ENCODE data around the gene ULK4. TPM values are rescaled to one million over a fixed set of nuclear protein-coding genes. Genes with fewer than 3 reads are reported as not detected.
"Not testable (repeated sequence)": the region's sequence is repeated elsewhere in the genome, so short reads cannot be mapped to it uniquely, and the experiment has no call there.

Gene ULK4
- total RNA-seq, 2 donors from 2014 or later, result 30.5 to 31.5 TPM

DNA sequence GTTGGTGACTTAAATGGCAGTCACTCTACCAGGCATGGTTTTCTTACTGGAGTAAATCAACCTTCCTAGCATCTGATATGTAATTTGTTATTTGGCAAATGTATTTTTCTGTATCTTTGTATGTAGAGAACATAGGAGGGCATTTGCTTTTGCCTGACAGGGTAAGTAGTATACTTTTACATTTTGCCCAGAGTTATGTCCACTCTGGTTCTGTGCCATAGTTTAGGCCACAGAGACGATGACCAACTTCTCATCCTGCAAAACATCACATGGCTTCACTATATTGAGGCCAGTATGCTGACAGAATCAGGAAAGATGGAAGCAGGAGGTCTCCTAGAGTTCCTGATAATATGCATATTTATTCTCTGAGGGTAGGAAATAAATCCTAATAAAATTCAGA lies 23.1 kb upstream of the ULK4 start:
- no peaks in the 10 kb centered on the region for H3K36me3 Mint-ChIP-seq (ENCODE audit: low read depth)
- no peaks in the 10 kb centered on the region for H3K4me1 Mint-ChIP-seq
- no peak for ATAC-seq
- H3K9me3 ChIP-seq (ENCODE audit: control insufficient read depth, low read length, poor library complexity, severe bottlenecking), result no peaks in the 10 kb centered on the region
- H3K27ac Mint-ChIP-seq, result no peak overlapping the region
- DNase-seq, result no peak
- no peak overlapping the region for H3K4me3 Mint-ChIP-seq
- H3K27me3 Mint-ChIP-seq, result no peaks in the 10 kb centered on the region

DNA sequence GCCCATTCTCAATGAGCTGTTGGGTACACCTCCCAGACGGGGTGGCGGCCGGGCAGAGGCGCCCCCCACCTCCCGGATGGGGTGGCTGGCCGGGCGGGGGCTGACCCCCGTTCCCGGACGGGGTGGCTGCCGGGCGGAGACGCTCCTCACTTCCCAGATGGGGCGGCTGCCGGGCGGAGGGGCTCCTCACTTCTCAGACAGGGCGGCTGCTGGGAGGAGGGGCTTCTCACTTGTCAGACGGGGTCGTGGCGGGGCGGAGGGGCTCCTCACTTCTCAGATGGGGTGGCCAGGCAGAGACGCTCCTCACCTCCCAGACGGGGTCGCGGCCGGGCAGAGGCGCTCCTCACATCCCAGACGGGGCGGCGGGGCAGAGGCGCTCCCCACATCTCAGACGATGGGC lies 21.2 kb upstream of the ULK4 start:
- ATAC-seq; H3K27me3 Mint-ChIP-seq; H3K4me3 Mint-ChIP-seq; DNase-seq; H3K9me3 ChIP-seq (ENCODE audit: control insufficient read depth, low read length, poor library complexity, severe bottlenecking); H3K27ac Mint-ChIP-seq; H3K36me3 Mint-ChIP-seq (ENCODE audit: low read depth); H3K4me1 Mint-ChIP-seq: not testable (repeated sequence)

DNA sequence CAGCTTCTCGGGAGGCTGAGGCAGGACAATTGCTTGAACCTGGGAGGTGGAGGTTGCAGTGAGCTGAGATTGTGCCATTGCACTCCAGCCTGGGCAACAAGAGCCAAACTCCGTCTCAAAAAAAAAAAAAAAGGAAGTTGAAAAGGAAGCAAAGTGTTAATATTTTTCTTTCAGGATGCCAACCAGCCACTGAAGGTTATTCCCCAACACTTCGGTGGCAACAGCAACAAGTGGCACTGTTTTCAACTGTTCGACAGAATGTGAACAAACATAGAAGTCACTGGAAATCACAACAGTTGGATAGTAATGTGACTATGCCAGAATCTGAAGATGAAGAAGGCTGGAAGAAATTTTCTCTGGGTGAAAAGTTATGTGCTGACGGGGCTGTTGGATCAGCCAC lies 15.5 kb upstream of the ULK4 start:
- H3K4me3 Mint-ChIP-seq; H3K27ac Mint-ChIP-seq; ATAC-seq; DNase-seq; H3K36me3 Mint-ChIP-seq (ENCODE audit: low read depth); H3K9me3 ChIP-seq (ENCODE audit: control insufficient read depth, low read length, poor library complexity, severe bottlenecking); H3K27me3 Mint-ChIP-seq; H3K4me1 Mint-ChIP-seq: not testable (repeated sequence)

DNA sequence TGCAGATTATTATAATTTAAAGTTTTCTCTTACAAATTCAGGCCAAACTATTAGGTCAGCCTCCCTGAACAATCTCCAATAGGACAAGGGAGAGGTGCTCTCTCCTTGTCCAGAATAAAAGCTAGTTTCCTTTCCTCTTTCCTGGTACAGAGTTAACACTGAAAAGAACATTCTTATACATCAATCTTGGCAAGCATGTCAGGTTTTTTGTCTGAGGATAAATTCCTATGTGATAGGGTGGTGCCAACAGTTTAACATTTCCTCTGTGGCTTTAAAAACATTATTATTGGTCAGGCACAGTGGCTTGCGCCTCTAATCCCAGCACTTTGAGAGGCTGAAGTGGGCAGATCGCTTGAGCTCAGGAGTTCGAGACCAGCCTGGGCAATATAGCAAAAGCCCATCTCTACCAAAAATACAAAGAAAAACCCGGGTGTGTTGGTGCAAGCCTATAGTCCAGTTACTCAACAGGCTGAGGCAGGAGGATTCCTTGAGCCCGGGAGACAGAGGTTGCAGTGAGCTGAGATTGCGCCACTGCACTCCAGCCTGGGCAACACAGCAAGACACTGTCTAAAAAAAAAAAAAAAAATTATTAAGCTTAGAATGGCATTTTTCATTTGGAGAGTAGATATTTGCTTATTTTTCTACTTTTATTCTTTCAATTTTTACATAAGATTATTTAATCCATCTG lies 13.7 kb upstream of the ULK4 start:
- Mint-ChIP-seq H3K4me3 (no peak overlapping the region), H3K27ac (no peak overlapping the region), H3K27me3 (no peaks in the 10 kb centered on the region), H3K4me1 (no peaks in the 10 kb centered on the region), H3K36me3 (ENCODE audit: low read depth) (no peaks in the 10 kb centered on the region)
- DNase-seq (no peak), ATAC-seq (no peak)
- no peaks in the 10 kb centered on the region for H3K9me3 ChIP-seq (ENCODE audit: control insufficient read depth, low read length, poor library complexity, severe bottlenecking)

DNA sequence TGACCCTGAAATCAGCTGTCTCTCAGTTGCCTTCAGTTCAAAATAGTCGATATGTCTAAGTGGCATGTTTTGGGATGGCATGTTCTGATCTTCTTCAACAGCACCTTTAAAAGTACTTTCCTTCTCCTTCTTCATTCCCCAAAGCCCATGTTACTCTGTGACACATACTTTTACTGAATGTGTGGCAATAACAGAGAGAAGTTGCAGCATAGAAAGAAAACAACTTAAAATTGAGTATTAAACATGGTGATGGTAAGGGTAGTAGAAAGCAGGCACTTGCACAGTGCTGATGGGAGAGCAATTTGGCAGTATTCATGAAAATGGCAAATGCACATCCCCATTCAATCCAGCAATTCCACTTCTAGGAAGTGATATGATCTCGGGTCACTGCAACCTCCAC lies 12.3 kb upstream of the ULK4 start:
- no peaks in the 10 kb centered on the region for H3K4me1 Mint-ChIP-seq
- no peak overlapping the region for H3K27ac Mint-ChIP-seq
- DNase-seq (no peak), ATAC-seq (no peak)
- H3K36me3 Mint-ChIP-seq (ENCODE audit: low read depth), result no peaks in the 10 kb centered on the region
- H3K27me3 Mint-ChIP-seq, result no peaks in the 10 kb centered on the region
- H3K4me3 Mint-ChIP-seq, result no peak overlapping the region
- no peaks in the 10 kb centered on the region for H3K9me3 ChIP-seq (ENCODE audit: control insufficient read depth, low read length, poor library complexity, severe bottlenecking)

- H3K4me1 Mint-ChIP-seq, result no peaks in the 10 kb centered on the region
- H3K36me3 Mint-ChIP-seq (ENCODE audit: low read depth), result no peaks in the 10 kb centered on the region
- H3K9me3 ChIP-seq (ENCODE audit: control insufficient read depth, low read length, poor library complexity, severe bottlenecking), result no peaks in the 10 kb centered on the region
- H3K4me3 Mint-ChIP-seq, result no peak overlapping the region
- no peaks in the 10 kb centered on the region for H3K27me3 Mint-ChIP-seq
- ATAC-seq (no peak), DNase-seq (no peak)
- H3K27ac Mint-ChIP-seq, result no peak overlapping the region
Measured at GRCh38 chr3:41972802-41973201, 10.9 kb upstream of the ULK4 start.

DNA sequence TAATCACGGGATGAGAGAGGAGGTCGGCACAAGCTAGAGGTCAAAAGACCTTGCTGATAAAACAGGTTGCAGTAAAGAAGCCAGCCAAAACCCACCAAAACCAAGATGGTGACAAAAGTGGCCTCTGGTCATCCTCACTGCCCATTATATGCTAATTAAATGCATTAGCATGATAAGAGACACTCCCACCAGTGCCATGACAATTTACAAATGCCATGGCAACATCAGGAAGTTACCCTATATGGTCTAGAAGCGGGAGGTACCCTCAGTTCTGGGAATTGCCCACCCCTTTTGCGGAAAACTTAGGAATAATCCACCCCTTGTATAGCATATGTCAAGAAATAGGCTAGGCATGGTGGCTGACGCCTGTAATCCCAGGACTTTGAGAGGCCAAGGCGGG lies 4.3 kb upstream of the ULK4 start:
- H3K36me3 Mint-ChIP-seq (ENCODE audit: low read depth), result peaks cover 4% of the 10 kb centered on the region

DNA sequence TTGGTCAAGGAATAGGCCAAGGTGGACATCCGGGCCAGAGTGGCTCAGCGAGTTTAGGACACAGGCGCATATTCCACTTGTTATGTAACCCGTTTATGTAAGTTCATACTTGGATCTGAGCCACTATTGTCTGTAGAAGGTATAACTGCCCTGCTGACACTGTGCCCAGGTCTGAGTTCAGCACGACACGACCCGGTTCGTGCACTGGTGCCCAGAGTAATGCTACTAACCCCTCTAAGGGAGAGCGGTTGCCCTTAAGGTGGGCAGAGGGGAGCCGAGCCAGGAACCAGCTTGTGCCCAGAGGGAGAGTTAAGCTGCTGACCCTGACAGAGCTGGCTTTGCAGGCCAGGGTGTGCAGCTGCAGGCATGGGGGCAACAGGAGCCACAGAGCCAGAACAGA lies 1.9 kb upstream of the ULK4 start:
- H3K27me3 Mint-ChIP-seq, result no peaks in the 10 kb centered on the region
- H3K27ac Mint-ChIP-seq, result no peak overlapping the region
- no peaks in the 10 kb centered on the region for H3K9me3 ChIP-seq (ENCODE audit: control insufficient read depth, low read length, poor library complexity, severe bottlenecking)
- H3K36me3 Mint-ChIP-seq (ENCODE audit: low read depth), result peaks cover 4% of the 10 kb centered on the region
- H3K4me3 Mint-ChIP-seq, result no peak overlapping the region
- ATAC-seq (no peak), DNase-seq (no peak)
- peaks cover 21% of the 10 kb centered on the region for H3K4me1 Mint-ChIP-seq

More for the DNA sequence above, 4.3 kb upstream of the ULK4 start:
- DNase-seq, result no peak
- Mint-ChIP-seq H3K4me1 (peaks cover 12% of the 10 kb centered on the region), H3K4me3 (no peak overlapping the region), H3K27ac (no peak overlapping the region), H3K27me3 (no peaks in the 10 kb centered on the region)
- no peak for ATAC-seq
- H3K9me3 ChIP-seq (ENCODE audit: control insufficient read depth, low read length, poor library complexity, severe bottlenecking), result no peaks in the 10 kb centered on the region

- no peaks in the 10 kb centered on the region for H3K27me3 Mint-ChIP-seq
- peak overlapping the region; percentile 99 for H3K4me3 Mint-ChIP-seq
- peak overlapping the region; percentile 96 for H3K27ac Mint-ChIP-seq
- H3K4me1 Mint-ChIP-seq, result peaks cover 23% of the 10 kb centered on the region
- no peaks in the 10 kb centered on the region for H3K9me3 ChIP-seq (ENCODE audit: control insufficient read depth, low read length, poor library complexity, severe bottlenecking)
- peaks cover 4% of the 10 kb centered on the region for H3K36me3 Mint-ChIP-seq (ENCODE audit: low read depth)
- ATAC-seq, result peak; percentile 56
- peak; percentile 46 to 52 (median 51) for DNase-seq
Measured at GRCh38 chr3:41960826-41961750, 815 bp downstream of the ULK4 start.

DNA sequence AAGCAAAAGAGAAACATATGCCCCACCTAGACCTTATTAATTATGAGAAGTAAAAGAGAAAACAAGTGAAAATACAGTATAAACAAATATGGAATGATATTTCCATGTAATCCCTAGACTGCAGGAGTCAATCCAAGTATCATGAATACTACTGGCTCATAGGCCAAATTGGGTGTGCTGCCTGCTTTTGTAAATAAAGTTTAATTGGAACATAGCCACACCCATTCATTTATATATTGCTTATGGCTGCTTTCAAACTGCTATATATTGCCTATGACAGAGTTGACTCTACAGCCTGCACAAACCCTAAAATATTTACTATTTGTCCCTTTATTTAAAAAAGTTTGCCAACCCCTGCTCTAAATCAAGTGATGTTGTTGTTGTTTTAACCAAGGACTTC lies 5.3 kb downstream of the ULK4 start:
- DNase-seq (no peak), ATAC-seq (no peak)
- no peak overlapping the region for H3K27ac Mint-ChIP-seq
- no peaks in the 10 kb centered on the region for H3K27me3 Mint-ChIP-seq
- H3K9me3 ChIP-seq (ENCODE audit: control insufficient read depth, low read length, poor library complexity, severe bottlenecking), result no peaks in the 10 kb centered on the region
- H3K4me3 Mint-ChIP-seq, result no peak overlapping the region
- H3K36me3 Mint-ChIP-seq (ENCODE audit: low read depth), result peaks cover 7% of the 10 kb centered on the region
- peaks cover 20% of the 10 kb centered on the region for H3K4me1 Mint-ChIP-seq

GRCh38 chr3:41955192-41955591 lies 6.7 kb downstream of the ULK4 start:
- no peaks in the 10 kb centered on the region for H3K27me3 Mint-ChIP-seq
- H3K4me1 Mint-ChIP-seq, result peaks cover 10% of the 10 kb centered on the region
- H3K4me3 Mint-ChIP-seq, result no peak overlapping the region
- ATAC-seq (no peak), DNase-seq (no peak)
- H3K36me3 Mint-ChIP-seq (ENCODE audit: low read depth), result peaks cover 6% of the 10 kb centered on the region
- no peaks in the 10 kb centered on the region for H3K9me3 ChIP-seq (ENCODE audit: control insufficient read depth, low read length, poor library complexity, severe bottlenecking)
- H3K27ac Mint-ChIP-seq, result no peak overlapping the region

DNA sequence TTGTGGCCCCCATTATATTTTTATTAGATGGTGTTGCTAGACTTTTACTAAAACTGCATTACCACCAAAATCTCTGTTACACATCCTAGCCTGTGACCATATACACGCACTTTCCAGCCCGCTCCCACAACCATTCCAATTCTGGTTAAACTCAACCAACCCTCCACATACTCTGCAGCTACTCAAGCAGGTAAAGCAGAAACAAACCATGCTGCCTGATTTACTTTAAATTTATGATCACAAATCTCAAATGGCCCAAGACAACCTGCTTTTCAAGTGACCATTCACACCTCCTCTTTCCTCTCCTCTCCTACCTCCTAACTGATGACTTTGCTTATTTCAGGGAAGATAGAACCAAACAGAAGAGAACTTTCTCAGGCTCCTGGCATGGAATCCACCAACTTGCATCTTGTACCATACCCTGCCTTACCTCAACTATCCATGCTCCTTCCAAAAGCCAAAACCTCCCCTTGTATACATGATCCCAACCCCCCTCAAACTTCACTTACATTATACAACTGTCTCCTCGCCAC lies 18.5 kb downstream of the ULK4 start:
- H3K36me3 Mint-ChIP-seq (ENCODE audit: low read depth), result peaks cover 15% of the 10 kb centered on the region
- ATAC-seq (no peak), DNase-seq (no peak)
- H3K9me3 ChIP-seq (ENCODE audit: control insufficient read depth, low read length, poor library complexity, severe bottlenecking), result no peaks in the 10 kb centered on the region
- no peak overlapping the region for H3K4me3 Mint-ChIP-seq
- peaks cover 9% of the 10 kb centered on the region for H3K4me1 Mint-ChIP-seq
- no peaks in the 10 kb centered on the region for H3K27me3 Mint-ChIP-seq
- no peak overlapping the region for H3K27ac Mint-ChIP-seq

DNA sequence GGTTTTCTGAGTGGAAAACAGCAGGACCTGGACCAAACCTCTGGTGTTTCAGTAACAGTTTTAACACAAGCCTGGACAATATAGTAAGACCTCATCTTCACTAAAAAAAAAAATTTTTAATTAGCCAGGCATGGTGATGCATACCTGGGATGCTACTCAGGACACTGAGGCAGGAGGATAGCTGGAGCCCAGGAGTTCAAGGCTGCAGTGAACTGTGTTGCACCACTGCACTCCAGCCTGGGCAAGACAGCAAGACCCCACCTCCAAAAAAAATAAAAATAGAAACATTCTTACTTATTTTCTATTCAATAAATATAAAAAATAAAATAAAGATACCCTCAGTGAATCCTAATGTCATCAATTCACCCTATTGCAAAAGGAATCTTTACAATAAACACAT lies 21.5 kb downstream of the ULK4 start:
- H3K27ac Mint-ChIP-seq, result no peak overlapping the region
- no peaks in the 10 kb centered on the region for H3K27me3 Mint-ChIP-seq
- H3K36me3 Mint-ChIP-seq (ENCODE audit: low read depth), result peaks cover 6% of the 10 kb centered on the region
- peaks cover 6% of the 10 kb centered on the region for H3K4me1 Mint-ChIP-seq
- H3K4me3 Mint-ChIP-seq, result no peak overlapping the region
- H3K9me3 ChIP-seq (ENCODE audit: control insufficient read depth, low read length, poor library complexity, severe bottlenecking), result no peaks in the 10 kb centered on the region
- DNase-seq (no peak), ATAC-seq (no peak)

Measured in T-helper 17 cell (primary cell).